HTERT RPE-1 (cell line): ENCODE results near the gene VSIG10L2.
"Not testable (repeated sequence)": the region's sequence is repeated elsewhere in the genome, so short reads cannot be mapped to it uniquely, and the experiment has no call there.

Source experiments
- in situ Hi-C: fragments of 300-500 bp; cut with MboI; formaldehyde crosslinking; loops from 4 replicates; pipeline ENCODE4 v1.14.3; 2020; ENCODE audit warnings: low sequenced_read_pairs

VSIG10L2 gene

DNA sequence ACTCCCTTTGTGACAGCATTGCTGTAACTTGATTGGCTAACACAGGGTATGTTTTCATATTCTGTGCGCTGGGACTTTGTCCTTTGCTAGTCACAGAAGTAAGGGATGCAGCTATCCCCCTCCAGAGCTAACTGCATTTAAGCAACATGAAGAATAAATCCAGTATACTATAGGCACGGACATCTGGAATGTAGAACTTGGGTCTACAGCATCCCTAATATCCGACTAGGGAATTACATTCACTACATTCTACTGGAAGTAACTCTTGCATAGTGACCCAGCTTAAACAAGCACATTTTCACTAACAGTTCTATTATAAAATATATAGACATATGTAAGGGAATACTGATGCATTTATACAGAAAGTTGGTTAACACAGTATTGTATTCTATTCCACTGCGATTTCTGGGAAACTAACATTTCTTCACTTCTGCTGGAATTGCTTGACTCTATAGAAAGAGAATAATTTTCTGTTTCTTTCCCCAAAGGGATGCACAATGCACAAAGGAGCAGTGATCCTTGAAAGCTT lies 13.1 kb downstream of the VSIG10L2 start:
- in situ Hi-C loops = no loop called here

DNA sequence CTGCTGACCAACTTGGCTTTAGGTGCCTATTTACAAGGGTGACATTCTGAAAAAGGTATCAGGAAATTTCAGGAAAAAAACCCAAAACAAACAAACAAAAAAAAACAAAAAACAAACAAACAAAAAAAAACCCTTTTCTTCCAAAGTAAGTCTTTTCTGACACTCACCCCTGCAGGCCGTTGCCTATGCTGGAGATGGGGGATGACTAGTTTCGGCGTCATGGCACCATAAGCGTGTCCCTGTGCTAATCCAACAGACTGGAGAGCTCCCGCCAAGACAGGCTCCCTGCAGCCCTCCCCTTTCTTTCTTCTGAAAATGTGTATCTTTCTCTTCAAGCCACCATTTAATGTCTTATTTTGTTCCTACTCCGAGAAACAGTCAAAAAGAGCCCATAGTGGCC lies 13.7 kb downstream of the VSIG10L2 start:
- in situ Hi-C loops = no loop called here

DNA sequence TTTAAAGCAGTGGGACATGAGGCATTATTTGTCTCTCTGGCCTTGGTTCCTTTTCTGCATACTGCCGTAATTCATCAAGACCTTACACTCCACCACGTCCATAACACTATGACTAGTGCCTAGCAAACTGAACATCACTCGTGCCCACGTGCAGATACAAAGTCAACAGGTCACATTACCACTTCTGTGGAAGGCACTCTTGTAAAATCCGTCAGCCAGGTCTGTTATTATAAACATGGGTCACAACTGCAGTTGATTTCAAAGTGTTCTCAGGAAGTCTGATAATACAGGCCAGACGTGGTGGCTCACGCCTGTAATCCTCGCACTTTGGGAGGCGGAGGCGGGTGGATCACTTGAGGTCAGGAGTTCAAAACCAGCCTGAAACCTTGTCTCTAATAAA lies 14.1 kb downstream of the VSIG10L2 start:
- in situ Hi-C loops = no loop called here

DNA sequence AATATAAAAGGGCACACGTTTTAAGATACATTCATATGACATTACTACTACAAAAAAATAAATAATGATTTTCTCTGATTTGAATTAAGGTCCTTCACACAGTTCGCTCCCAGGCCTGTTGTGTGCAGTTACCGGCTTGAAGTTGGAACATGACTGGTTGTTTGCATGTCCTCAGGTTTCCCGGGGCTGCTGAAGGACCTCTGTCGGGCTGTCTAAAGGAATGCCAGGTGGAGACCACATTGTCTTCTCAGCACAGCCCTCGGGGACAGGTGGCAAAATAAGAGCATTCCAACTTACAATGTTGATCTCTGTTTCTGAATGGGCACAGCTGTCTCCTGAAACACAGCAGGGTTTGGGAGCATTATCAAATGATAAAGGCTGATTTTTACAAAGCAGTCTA lies 14.9 kb downstream of the VSIG10L2 start:
- in situ Hi-C loops = no loop called here

DNA sequence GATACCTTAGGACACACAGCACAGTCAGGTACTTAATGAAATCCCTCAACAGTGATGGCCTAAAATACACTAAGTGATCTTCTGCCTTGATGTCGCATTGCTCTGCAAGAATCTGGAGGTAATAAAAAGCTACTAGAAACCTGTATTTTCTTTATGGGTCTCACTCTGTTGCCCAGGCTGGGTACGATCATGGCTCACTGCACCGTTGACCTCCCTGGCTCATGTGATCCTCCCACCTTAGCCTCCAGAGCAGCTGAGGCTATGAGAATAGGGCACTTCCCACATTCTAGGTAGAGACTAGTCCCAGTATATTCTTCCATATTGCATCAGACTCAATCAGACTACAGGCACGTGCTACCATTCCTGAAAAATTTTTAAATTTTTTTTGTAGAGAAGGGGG lies 21.7 kb downstream of the VSIG10L2 start:
- in situ Hi-C loops = no loop called here

DNA sequence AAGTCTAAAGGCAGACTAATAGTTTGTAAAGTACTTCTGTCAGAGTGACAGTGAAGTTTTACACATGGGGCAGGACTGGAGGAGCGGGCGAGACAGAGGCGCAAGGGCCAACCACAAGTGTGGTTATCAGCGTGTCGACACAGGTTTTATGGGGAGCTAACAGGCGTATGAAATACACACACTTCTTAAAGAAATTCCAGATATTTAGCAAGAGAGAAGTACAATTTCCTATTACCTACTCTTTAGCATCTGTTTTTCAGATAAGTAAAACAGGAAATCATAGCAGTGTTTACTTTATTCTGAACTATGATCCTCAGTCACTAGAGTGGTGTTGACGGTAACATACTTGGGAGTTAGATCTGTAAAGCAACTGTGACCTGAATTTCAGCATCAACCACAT lies 22.5 kb downstream of the VSIG10L2 start:
- in situ Hi-C loops = no loop called here

DNA sequence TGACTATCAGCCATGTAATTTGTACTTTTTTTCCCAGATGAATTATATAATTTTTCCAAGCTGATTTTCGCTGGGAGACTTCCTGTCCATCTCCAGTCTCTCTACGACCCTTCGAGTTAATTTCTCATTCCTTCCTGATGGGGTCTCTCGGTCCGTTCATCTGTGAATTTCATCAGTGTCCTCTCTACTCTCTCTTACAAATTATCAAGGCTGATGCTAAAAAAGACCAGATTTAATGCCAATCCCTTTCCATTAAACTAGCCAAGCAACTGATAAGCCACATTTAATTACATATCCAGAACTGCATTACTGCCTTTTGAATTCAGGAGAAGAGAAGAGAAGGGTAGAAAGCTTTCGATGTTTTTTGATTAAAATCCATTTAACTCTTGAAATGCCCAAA lies 25.8 kb downstream of the VSIG10L2 start:
- in situ Hi-C loops = no loop called here

GRCh38 chr11:125974284-125974683 lies 28.4 kb downstream of the VSIG10L2 start:
- in situ Hi-C loops = no loop called here

GRCh38 chr11:125975634-125976033 lies 29.8 kb downstream of the VSIG10L2 start:
- in situ Hi-C loops = no loop called here

DNA sequence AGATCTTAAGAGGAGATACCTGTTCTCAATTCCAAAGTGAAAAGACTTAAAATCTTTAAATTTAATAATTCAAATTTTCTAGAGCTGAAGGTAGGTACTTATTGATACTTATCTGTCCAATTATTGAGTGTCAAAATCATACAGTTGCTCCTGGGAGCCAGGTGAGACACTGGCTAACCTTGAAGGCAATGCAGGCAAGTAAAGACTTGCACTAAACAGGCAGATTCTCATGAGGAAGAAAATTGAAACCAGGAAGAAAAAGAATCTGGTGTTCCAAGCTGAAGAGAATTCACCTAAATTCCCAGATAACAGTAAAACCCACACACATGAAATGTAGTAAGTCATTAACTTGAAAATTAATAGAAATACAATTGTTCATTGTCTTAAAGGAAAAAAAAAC lies 30.3 kb downstream of the VSIG10L2 start:
- in situ Hi-C loops = no loop called here

- in situ Hi-C loops = no loop called here
Measured at GRCh38 chr11:125977333-125977732, 31.5 kb downstream of the VSIG10L2 start.

DNA sequence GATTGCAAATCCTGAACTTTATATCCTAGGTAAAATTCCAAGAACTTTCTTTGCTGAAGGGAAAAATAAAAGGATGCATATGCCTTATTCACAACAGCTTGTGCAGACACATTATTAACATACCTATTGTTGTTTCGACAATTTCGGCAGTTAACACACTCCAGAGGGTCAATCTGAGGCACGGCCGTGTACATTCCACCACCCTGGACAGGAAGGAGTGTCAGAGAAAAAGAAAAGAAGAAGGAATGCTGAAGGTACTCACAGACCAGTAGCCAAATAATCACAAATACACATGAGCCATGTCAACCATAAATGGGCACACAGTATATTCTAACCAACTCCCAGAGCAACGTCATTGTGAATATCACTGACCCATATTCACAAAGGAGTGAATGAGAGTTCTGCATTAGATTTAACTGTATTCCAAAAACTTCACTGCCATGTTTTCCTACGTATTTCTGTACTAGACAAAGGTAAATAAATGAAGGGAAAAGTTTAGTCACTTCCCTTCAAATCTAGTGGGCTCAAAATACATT lies 32.4 kb downstream of the VSIG10L2 start:
- in situ Hi-C loops = no loop called here

GRCh38 chr11:125978778-125979407 lies 33.0 kb downstream of the VSIG10L2 start:
- in situ Hi-C loops = no loop called here

DNA sequence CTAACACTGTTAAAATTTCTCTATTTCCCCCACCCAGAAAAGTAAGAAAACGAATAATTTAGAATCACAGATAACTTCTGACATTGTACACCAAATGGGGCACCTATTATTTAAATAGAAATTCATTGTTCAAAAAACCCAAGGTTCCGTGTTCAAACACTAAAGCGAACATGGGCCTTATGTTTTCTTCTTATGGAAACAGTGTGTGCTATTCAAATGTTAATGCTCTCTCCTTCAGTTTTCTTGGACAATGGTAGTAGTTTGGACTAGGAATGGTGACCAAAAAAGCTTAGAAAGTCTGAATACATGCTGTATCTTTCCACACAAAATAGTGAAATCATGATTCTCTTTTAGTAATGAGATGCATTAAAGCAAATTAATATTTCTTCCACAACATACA lies 33.7 kb downstream of the VSIG10L2 start:
- in situ Hi-C loops = no loop called here

- in situ Hi-C loops = no loop called here
Measured at GRCh38 chr11:125980436-125980835, 34.6 kb downstream of the VSIG10L2 start.

- in situ Hi-C loops = no loop called here
Measured at GRCh38 chr11:125982348-125982730, 36.5 kb downstream of the VSIG10L2 start.

DNA sequence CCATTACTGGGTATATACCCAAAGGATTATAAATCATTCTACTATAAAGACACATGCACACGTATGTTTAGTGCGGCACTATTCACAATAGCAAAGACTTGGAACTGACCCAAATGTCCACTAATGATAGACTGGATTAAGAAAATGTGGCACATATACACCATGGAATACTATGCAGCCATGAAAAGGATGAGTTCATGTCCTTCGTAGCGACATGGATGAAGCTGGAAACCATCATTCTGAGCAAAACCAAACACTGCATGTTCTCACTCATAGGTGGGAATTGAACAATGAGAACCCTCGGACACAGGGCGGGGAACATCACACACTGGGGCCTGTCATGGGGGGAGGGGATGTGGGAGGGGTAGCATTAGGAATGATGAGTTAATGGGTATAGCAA lies 40.1 kb downstream of the VSIG10L2 start:
- in situ Hi-C loops = not testable (repeated sequence)

- in situ Hi-C loops = no loop called here
Measured at GRCh38 chr11:125987066-125987641, 41.3 kb downstream of the VSIG10L2 start.

DNA sequence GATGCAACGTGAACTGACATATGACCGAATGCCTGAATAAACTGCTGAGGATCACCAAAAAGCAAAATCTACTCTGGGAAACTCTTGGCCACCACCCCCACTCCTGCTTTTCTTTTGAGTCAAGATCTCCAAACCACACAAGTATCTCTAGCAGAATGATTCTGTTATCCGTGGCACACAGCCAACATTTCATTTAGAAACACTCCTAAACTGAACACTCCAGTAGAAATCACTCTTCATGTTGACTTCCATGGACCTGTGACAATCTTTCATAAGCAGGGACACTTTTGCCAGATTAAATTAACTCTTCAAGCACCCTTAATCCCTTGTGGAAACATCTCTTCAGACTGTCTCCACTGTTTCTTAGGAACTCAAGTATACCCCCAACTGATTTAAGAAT lies 44.4 kb downstream of the VSIG10L2 start:
- in situ Hi-C loops = no loop called here

DNA sequence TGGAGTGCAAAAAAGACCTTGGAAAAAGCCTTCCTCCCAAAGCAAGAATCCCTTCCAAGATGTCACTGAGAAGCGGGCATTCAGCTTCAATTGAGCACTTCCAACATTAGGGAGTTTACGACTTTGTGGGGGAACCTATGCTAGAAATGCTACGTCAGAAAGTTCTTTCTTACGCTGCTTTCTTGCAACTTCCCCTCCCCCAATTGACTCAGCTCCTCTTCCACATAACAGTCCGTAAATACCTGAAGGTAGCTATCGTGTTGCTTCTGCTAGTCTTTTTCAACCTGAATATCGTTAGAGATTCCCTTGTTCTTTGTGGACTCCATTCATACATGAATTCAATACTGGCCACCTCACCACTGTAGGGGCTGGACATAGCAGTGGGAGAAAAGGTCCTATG lies 47.0 kb downstream of the VSIG10L2 start:
- in situ Hi-C loops = no loop called here

- in situ Hi-C loops = no loop called here
Measured at GRCh38 chr11:125994509-125994908, 48.7 kb downstream of the VSIG10L2 start.

DNA sequence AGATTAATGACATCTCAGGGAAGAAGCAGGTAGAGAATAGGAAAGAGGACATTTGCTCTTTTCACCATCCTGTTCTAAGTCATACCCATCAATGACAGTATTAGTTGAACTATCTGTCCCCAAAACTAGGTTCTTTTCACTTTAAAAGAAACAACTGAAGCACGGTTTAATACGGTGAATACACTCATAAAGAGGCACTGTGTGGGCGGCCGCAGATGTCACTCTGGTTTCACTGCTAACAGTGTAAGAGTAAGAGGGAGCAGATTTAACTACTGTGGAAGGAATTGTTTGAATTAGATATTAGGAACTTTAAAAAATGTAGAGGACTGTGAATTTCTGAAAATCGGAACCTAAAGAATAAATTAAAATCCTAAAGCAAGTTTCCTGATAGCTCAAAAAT lies 49.5 kb downstream of the VSIG10L2 start:
- in situ Hi-C loops = no loop called here

- in situ Hi-C loops = no loop called here
Measured at GRCh38 chr11:125998267-125998666, 52.4 kb downstream of the VSIG10L2 start.
